PC-3 (cell line): Measurements from ENCODE around the gene MEPE.

Source experiments
- EZH2phosphoT487 ChIP-seq: fragments of 300-600 bp; sonication (generic); IDR thresholded peaks from 2 replicates; pipeline ENCODE4 v1.6.1; 2018; ENCODE audit warnings: mild to moderate bottlenecking, antibody characterized with exemption, low read length, borderline replicate concordance
- TF ChIP-seq, protein P1 (sequence below): fragments of 300-600 bp; sonication (generic); conservative IDR thresholded peaks from 2 replicates; pipeline ENCODE4 v1.5.1; 2017; ENCODE audit warnings: antibody characterized with exemption, low read depth, mild to moderate bottlenecking, low read length

DNA sequence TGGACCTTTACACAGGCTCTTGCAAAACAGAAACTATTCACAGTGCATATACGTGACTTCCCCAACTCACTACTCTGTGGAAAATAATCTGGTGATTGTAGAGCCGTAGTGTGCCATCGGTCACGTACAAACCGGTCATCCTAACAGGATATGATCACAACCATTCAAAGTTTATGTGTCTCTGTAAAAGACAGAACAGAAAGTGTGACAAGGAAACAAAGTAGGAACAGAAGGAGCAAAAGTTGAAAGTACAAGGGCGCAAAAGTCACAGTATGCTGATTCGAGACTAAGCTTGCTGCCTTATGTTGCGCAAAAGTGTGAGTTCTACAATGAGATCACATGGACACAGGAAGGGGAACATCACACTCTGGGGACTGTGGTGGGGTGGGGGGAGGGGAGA is 18.6 kb downstream of the MEPE start:
- TF ChIP-seq, protein P1, sequence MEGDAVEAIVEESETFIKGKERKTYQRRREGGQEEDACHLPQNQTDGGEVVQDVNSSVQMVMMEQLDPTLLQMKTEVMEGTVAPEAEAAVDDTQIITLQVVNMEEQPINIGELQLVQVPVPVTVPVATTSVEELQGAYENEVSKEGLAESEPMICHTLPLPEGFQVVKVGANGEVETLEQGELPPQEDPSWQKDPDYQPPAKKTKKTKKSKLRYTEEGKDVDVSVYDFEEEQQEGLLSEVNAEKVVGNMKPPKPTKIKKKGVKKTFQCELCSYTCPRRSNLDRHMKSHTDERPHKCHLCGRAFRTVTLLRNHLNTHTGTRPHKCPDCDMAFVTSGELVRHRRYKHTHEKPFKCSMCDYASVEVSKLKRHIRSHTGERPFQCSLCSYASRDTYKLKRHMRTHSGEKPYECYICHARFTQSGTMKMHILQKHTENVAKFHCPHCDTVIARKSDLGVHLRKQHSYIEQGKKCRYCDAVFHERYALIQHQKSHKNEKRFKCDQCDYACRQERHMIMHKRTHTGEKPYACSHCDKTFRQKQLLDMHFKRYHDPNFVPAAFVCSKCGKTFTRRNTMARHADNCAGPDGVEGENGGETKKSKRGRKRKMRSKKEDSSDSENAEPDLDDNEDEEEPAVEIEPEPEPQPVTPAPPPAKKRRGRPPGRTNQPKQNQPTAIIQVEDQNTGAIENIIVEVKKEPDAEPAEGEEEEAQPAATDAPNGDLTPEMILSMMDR: no peak
- no peak for TF ChIP-seq EZH2phosphoT487
